ENCODE measurements around the gene ZNF552.
"Not testable (repeated sequence)": the region's sequence is repeated elsewhere in the genome, so short reads cannot be mapped to it uniquely, and the experiment has no call there.

Gene ZNF552

DNA sequence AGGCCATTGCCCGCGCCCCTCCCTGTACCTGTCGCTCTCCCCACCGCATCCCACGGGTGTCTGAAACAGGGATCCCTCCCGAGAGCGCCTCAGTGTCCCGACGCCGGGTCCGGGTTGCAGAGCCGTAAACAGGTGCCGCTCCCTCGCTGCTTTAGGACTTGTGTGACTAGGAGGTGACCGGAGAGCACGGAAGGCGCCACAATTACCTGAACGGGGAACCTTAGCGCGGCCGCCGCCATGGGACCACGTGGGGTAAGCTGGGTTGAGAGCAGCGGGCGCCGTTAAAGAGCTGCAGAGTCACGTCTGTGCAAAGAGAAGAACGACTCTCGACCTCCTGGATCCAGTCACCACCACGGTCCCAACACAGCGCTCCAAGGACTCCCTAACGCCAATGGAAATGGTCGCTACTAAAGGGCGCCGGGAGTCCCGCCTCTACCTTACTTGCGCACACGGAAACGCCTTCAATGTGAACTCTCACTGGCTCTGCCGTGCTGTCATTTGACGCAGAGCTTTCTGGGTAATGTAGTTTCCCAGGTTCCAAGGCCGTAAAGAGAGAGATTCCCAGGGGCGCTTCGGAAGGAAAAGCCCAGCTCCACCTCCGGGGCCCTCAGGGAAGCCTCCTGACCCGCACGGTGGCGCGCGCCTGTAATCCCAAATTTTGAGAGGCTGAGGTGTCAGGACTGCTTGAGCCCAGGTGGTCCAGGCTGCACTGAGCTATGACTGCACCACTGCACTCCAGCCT, at the start of gene ZNF552:
ZNF552 (minus strand) TSS at position 409 of the 742 bp plus-strand sequence; CDS start at position 239, 170 bp downstream.
- DNase-seq, result peak; percentile 73

DNA sequence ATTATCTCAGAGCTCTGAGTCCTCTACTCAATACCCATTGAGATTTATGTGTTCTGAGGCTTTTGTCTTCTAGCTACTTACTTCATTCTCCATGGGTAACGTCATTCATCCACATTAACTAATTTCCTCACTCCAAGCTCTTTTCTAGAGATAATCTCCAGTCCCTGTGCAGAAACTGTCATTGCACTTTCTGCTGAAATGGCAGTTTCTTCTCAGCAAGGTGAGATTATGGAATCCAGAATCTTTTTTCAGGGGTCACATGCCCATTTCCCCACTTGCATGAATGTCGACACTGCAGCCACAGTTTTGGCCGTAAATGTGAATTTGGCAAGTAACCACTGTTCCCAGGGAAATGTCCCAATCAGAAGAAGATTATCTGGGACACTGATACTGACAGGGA, 47.6 kb upstream of the ZNF552 start:
- DNase-seq, result not testable (repeated sequence)

DNA sequence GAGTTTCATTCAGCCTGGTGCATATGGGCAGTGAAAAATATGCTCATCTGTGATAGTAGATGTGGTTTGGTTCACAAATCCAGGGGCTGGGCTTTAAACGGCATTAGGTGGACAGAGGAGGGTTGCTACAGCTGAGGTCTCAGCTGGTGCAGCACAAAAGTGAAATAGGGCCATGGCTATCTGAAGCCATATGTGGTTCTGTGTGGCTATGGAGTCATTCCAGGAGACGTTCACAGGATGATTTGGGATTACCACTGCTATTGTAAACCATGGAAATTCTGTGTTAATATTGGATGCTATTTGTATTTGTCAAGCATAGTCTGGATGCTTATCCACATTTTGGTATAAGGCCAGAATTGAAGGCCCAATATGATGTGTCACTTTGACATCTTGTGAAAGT, 39.4 kb upstream of the ZNF552 start:
- DNase-seq, result not testable (repeated sequence)

DNA sequence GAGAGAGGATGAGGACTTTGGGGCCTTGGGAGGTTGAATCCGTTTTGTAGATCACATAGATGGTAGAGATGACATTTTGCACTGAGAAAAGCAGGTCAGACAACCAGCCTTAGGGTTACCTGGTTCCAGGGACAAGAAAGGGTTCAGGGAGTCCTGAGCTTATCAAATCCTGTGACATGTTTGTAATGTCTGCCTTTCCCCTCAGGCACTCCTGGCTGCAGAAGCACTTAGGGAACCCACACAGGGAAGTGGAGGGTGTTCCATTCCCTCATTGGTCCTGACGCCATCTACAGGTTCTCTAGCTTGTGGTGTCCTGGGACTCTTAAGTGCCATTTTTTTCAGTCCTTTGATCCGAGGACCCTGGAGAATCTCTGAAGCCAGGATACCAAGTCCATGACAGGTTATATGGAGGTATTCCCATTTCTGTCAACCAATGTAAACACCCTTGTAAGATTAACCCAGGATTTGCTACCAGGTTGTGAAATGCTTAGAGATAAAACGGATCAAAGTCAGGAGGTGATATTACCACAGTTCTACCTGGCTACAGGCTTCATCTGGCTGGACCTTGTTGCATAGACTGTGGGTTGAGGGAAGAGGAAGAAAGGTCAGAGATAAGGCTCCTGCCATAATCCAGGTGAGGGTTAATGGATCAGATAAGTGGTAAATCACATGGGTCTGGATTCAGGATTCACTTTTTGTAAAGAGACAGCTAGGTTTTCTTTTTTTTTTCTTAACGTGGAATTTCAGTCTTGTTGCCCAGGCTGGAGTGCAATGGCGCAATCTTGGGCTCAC, 37.3 kb upstream of the ZNF552 start:
- not testable (repeated sequence) for DNase-seq

DNA sequence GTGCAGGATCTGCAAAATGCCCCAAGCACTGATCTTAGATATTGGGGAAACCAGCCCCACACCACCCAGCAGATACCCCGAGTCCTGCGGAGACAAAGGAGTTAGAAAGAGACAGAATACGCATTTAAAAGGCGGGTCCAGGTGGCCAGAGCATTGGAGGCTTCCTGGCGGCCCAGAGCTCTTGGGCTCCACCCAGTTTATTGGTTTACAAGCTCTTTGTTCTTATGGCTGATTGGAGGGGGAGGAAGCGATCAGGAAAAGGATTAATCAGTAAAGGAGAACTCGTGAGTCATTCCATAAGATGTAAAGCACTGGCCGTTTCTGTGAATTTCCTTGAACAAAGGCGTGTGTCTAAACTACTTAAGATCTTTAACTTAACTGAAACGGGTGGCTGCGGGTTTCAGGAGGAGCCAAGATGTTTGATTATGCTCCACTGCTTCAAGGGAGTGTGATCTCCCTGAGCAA, 35.9 kb upstream of the ZNF552 start:
- no peak for DNase-seq

DNA sequence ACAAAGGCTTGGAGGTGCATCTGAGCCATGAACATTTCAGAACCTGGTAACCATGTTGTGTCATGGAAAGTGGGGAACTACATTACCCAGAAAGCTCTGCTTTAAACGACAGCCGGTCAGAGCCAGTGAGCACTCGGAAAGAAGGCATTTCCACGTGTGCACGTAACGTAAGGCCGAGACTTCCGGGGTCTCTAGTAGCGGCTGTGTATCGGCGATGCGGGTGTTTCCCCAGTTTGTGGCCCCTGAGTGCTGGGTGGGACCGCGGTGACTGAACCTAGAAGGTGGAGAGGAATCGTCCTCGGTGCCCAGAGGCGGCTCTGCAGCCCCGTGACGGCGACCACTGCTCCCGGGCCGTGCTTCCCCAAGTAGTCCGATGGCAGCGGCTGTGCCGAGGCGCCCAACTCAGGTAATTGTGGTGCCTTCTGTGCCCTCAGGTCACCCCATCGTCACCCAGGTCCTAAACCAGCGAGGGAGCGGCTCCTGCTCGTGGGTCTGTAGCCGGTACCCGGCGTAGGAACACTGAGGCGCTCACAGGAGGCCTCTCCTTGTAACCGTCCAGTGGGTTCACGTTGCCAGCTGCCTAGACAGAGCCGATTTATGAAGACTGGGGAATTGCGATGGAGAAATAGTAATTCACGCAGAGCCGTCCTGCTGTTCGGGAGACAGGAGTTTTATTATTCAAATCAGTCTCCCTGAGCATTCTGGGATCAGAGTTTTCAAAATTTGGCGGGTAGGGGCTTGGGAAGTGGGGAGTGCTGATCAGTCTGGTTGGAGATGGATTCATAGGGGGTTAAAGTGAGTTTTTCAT, 35.2 kb upstream of the ZNF552 start, which contains the start of gene ZNF587:
ZNF587 (plus strand) TSS at position 194 of the 808 bp plus-strand sequence; CDS start at position 374, 180 bp downstream.
- peak; percentile 75 for DNase-seq

DNA sequence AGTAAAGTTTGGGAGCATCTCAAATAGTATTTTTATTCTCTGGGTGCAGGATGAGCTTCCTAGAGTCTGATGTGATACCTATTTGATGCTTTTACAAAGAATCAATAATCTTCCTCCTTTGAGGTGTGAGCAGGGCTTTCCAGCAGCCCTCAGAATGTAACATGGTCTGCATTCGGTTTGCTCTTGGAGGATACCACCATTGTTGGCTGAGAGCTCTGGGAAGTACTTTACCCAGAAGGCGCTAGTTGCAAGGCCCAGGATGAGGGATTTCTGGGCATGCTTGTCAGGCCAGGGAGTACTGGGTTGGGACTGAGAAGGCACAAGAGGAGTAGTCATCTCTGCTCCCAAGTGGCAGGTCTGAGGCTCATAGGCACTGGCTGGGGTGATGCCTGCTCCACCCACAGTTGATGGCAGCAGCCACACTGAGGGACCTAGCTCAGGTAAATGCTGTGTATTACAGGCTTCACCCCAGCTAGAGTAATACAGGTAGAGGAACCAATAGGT, 34.5 kb upstream of the ZNF552 start:
- not testable (repeated sequence) for DNase-seq

DNA sequence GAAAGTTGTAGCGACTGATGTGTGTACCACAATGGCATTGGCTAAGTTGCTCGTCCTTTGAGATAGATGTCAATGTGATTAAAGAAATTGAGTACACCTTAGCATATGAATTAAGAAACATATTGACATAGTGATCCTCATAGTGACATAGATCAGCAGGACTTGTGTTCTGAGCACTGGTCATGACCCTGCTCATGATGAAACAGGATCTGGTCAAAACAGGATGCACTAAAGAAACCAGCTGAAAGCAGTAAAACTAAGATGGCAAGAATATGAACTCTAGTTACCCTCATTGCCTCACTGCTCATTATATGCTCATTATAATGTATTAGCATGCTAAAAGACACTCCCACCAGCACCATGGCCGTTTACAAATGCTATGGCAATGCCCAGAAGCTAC, 32.5 kb upstream of the ZNF552 start:
- not testable (repeated sequence) for DNase-seq

DNA sequence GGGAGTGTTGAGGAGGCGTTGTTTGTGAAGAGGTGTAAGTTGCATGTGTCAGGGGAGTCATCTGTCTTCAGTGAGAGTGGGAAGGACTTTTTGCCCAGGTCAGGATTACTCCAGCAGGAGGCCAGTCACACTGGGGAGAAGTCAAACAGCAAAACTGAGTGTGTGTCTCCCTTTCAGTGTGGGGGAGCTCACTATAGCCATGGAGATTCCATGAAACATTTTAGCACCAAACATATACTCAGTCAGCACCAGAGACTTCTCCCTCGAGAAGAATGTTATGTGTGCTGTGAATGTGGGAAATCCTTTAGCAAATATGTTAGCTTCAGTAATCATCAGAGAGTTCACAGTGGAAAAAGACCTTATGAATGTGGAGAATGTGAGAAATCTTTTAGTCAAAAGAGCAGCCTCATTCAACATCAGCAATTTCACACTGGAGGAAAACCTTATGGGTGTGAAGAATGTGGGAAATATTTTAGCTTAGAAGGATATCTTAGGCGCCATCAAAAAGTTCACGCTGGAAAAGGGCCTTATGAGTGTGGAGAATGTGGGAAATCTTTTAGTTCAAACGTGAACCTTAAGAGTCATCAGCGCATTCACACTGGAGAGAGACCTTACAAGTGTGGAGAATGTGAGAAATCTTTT, 26.5 kb upstream of the ZNF552 start:
- no peak for DNase-seq

DNA sequence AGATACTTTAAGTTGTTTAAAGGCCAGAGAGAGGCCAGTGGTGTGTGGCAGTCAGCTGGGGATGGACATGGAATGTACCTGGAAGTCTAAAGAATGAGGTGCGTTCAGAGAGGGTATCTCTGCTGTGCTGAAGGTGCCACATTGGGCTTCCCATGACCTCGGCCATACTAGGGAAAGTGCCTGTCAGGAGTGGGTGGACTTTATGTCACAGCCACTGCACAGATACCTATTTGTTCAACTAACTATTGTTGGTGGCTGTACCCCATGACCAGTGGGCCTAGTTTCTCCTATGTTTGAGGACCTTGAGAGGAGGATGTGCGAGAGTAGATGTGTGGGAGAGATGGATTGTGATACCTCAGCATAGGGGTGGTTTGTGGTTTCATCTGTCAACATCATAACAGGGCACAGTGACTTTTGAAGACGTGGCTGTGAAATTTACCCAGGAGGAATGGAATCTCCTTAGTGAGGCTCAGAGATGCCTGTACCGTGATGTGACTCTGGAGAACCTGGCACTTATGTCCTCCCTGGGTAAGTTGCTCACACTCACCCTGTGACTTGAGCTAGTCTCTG, 24.0 kb upstream of the ZNF552 start:
- DNase-seq, result not testable (repeated sequence)

DNA sequence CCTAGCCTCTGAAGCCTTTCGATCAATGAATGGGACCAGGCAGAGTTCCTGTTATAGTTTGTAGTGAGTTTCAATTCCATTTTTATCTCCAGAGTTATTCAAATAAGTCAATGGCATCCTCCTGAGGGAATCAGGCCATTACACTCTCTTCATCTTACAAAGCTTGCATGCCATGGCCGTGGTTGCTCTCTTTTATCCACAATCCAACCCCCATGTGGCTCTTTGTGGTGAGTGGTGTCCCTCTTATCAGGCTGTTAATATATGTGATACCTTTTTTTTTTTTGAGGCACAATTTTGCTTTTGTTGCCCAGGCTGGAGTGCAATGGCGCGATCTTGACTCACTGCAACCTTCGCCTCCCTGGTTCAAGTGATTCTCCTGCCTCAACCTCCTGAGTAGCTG, 22.3 kb upstream of the ZNF552 start:
- DNase-seq, result not testable (repeated sequence)

DNA sequence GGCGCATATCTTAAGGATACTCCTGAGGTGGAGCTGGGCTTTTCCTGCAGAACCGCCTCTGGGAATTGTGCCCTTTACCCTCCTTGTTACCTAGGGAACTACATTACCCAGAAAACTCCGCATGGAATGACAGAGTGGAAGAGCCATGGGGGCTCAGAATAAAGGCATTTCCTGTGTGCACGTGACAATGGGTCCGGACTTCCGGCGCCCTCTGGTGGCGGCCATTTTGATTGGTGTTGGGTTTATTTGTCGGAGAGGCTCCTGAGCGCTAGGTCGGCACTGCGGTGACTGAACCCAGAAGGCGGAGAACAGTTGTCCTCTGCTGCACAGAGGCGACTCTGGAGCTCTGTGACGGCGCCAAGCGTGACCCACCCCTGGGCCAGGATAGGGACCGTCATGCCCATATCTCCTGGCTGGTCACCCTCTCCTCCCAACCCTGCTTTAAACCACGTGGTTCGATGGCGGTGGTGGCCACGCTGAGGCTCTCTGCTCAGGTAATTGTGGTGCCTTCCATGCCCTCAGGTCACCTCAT, 15.4 kb upstream of the ZNF552 start, which contains the start of gene ZNF587B:
ZNF587B (plus strand) TSS at position 229 of the 532 bp plus-strand sequence; CDS start at position 459, 230 bp downstream.
- DNase-seq, result no peak

DNA sequence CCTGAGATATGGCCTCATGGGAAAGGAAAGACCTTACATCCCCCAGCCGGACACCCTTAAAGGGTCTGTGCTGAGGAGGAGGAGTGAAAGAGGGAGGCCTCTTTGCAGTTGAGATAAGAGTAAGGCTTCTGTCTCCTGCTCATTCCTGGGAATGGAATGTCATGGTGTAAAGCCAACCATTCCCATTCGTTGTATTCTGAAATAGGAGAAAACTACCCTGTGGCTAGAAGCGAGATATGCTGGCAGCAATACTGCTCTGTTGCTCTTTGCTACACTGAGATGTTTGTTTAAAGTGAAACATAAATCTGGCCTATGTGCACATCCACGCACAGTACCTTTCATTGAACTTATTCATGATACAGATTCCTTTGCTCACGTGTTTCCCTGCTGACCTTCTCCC, 14.6 kb upstream of the ZNF552 start:
- DNase-seq, result no peak

DNA sequence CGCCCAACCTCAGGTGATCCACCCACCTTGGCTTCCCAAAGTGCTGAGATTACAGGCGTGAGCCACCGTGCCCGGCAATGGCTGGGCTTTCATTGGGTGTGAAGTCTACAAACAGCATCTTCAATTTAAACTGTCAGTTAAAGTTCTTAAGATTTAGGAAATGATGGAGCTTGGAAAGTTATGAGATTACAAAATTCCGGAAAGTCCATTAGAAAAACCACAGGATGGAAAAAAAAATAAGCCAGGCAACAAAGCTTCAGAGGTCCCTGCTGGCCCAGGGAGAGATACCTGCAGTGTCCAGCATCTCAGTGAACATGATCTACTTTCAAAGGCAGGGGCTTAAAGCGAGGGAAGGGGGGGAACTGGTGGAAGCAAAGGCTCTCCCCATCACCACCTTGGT, 10.8 kb upstream of the ZNF552 start:
- DNase-seq, result no peak

DNA sequence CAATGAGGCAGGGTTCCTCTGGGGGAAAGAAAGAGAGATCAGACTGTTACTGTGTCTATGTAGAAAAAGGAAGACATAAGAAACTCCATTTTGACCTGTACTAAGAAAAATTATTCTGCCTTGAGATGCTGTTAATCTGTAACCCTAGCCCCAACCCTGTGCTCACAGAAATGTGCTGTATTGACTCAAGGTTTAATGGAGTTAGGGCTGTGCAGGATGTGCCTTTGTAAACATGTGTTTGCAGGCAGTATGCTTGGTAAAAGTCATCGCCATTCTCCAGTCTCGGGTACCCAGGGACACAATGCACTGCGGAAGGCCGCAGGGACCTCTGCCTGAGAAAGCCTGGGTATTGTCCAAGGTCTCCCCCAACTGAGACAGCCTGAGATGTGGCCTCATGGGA, 8.9 kb upstream of the ZNF552 start:
- not testable (repeated sequence) for DNase-seq

DNA sequence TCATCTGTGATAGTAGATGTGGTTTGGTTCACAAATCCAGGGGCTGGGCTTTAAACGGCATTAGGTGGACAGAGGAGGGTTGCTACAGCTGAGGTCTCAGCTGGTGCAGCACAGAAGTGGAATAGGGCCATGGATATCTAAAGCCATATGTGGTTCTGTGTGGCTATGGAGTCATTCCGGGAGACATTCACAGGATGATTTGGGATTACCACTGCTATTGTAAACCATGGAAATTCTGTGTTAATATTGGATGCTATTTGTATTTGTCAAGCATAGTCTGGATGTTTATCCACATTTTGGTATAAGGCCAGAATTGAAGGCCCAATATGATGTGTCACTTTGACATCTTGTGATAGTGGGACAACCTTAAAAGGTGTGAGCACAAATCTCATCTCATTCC, 8.4 kb upstream of the ZNF552 start:
- not testable (repeated sequence) for DNase-seq

DNA sequence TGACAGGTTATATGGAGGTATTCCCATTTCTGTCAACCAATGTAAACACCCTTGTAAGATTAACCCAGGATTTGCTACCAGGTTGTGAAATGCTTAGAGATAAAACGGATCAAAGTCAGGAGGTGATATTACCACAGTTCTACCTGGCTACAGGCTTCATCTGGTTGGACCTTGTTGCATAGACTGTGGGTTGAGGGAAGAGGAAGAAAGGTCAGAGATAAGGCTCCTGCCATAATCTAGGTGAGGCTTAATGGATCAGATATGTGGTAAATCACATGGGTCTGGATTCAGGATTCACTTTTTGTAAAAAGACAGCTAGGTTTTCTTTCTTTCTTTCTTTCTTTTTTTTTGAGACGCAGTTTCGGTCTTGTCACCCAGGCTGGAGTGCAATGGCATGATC, 6.8 kb upstream of the ZNF552 start:
- DNase-seq, result not testable (repeated sequence)

DNA sequence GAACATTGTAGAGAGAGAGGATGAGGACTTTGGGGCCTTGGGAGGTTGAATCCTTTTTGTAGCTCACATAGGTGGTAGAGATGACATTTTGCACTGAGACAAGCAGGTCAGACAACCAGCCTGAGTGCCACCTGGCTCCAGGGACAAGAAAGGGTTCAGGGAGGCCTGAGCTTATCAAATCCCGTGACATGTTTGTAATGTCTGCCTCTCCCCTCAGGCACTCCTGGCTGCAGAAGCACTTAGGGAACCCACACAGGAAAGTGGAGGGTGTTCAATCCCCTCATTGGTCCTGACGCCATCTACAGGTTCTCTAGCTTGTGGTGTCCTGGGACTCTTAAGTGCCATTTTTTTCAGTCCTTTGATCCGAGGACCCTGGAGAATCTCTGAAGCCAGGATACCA, 6.4 kb upstream of the ZNF552 start:
- not testable (repeated sequence) for DNase-seq

DNA sequence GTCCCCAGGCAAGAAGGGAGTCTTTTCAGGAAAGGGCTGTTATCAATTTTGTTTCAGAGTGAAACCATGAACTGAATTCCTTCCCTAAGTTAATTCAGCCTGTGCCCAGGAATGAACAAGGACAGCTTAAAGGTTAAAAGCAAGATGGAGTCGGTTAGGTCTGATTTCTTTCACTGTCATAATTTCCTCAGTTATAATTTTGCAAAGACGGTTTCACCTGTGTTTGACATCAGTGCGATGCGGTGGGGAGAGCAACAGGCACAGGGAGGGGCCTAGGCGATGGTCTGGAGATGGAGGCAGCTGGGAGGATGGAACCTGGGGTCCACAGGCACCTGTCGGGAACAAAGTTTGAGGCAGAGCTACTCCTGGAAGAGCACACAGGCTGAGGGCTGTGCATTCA, 5.9 kb upstream of the ZNF552 start:
- no peak for DNase-seq

DNA sequence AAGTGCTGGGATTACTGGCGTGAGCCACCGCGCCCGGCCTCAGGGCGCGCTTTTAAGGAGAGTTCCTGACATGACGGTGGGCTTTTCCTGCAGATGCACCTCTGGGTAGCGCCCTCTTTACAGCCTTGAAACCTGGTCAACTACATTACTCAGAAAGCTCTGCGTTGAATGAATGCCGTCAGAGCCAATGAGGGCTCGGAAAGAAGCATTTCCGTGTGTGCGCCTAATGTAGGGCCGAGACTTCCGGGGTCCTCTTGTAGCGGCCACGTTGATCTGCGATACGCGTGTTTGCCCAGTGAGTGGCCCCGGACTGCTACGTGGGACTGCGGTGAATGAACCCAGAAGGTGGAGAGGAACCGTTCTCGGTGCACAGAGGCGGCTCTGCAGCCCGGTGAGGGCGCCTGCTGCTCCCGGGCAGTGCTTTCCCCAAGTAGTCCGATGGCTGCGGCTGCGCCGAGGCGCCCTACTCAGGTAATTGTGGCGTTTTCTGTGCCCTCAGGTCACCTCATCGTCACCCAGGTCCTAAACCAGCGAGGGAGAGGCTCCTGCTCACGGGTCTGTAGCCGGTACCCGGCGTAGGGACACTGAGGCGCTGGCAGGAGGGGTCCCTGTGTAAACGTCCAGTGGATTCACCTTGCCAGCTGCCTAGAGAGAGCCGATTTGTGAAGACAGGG, 4.9 kb upstream of the ZNF552 start:
- peak; percentile 78 for DNase-seq

DNA sequence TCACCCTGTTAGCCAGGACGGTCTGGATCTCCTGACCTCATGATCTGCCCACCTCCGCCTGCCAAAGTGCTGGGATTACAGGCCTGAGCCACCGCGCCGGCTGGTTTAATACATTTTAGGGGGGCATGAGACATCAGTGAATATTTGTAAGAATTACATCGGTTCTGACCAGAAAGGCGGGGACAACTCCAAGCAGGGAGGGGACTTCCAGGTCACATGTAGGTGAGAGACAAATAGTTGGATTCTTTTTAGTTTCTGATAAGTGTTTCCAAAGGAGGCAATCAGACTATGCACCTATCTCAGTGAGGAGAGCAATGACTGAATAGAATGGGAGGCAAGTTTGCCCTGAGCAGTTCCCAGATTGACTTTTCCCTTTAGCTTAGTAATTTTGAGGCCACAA, 3.7 kb upstream of the ZNF552 start:
- DNase-seq, result no peak

Measured in stimulated activated naive CD4-positive, alpha-beta T cell treated with Interleukin-2 at 50 U/mL for 16 hours (primary cell).